ENCODE data around the gene DAPK1. TPM values are rescaled to one million over a fixed set of nuclear protein-coding genes. Genes with fewer than 3 reads are reported as not detected.

Gene DAPK1
- total and polyA plus RNA-seq, 12 donors = 5.4 to 44.6 (median 21.3) TPM

GRCh38 chr9:87708986-87709728, 211.5 kb downstream of the DAPK1 start:
- peaks cover 0 to 11% of the 10 kb centered on the region in 2 donors for H3K36me3 ChIP-seq (replicated peaks in 1 of 2)
- no peaks in the 10 kb centered on the region for H3K27me3 ChIP-seq
- H3K4me1 ChIP-seq (replicated peaks in 1 of 2) = peaks cover under 1 to 25% of the 10 kb centered on the region in 2 donors
- WGBS, 4 donors = 77 to 83% (median 79%) methylated on average over 7 of the region's 7 CpGs
- intact Hi-C loops (cut with DNase I) = no loop called here
- no peak overlapping the region for H3K27ac ChIP-seq
- no peaks in the 10 kb centered on the region for H3K9me3 ChIP-seq (replicated peaks in 1 of 3)
- TF ChIP-seq POLR2A (IDR thresholded peaks at IDR 0.05) (no peak), CTCF (IDR thresholded peaks at IDR 0.05) (no peak)
- H3K4me3 ChIP-seq = no peak overlapping the region
- DNase-seq = no peak

GRCh38 chr9:87710443-87710842, 212.8 kb downstream of the DAPK1 start:
- no peak for DNase-seq
- Histone ChIP-seq H3K4me3 (no peak overlapping the region), H3K9me3 (replicated peaks in 1 of 3) (no peaks in the 10 kb centered on the region), H3K27me3 (no peaks in the 10 kb centered on the region), H3K27ac (no peak overlapping the region), H3K36me3 (replicated peaks in 1 of 2) (peaks cover 0 to 11% of the 10 kb centered on the region in 2 donors), H3K4me1 (replicated peaks in 1 of 2) (peaks cover 6 to 34% of the 10 kb centered on the region in 2 donors)
- TF ChIP-seq CTCF (IDR thresholded peaks at IDR 0.05) = no peak
- TF ChIP-seq POLR2A (IDR thresholded peaks at IDR 0.05) = no peak
- 72 to 83% (median 77%) methylated on average over 5 of the region's 5 CpGs for WGBS, 4 donors
- intact Hi-C loops (cut with DNase I) = loop anchor here in 1 of 2 donors (10.0 kb wide), 1 partner anchor 84 kb away; no protein-coding TSS in a partner anchor

- H3K27ac ChIP-seq = peak overlapping the region in 2 of 5 donors; percentile 44 to 92
- intact Hi-C loops (cut with DNase I) = loop anchor here in 1 of 2 donors (10.0 kb wide), 1 partner anchor 83 kb away; no protein-coding TSS in a partner anchor
These were observed 214.5 kb downstream of the DAPK1 start for GRCh38 chr9:87711857-87712800.

More at GRCh38 chr9:87711857-87712800, 214.5 kb downstream of the DAPK1 start:
- Histone ChIP-seq H3K36me3 (replicated peaks in 1 of 2) (peaks cover 0 to 1% of the 10 kb centered on the region in 2 donors), H3K27me3 (no peaks in the 10 kb centered on the region), H3K9me3 (replicated peaks in 1 of 3) (no peaks in the 10 kb centered on the region), H3K4me1 (replicated peaks in 1 of 2) (peaks cover 6 to 39% of the 10 kb centered on the region in 2 donors), H3K4me3 (no peak overlapping the region)
- 73 to 78% (median 78%) methylated on average over 8 to 9 of the region's 9 CpGs for WGBS, 4 donors
- TF ChIP-seq POLR2A (IDR thresholded peaks at IDR 0.05) = no peak
- no peak for TF ChIP-seq CTCF (IDR thresholded peaks at IDR 0.05)
- DNase-seq = peak in 3 of 7 donors; percentile 30 to 52 (median 46)

All from adrenal gland (tissue), 12 donors.